Naive thymus-derived CD4-positive, alpha-beta T cell (primary cell): Measurements from ENCODE around the gene CDC14A. TPM values are rescaled to one million over a fixed set of nuclear protein-coding genes. Genes with fewer than 3 reads are reported as not detected.

Experiments used
- ATAC-seq: fragments of 150-1000 bp; cut with Tn5 transposase; 2 replicates; pipeline ENCODE4 v1.10.0; 2021; ENCODE audit warnings: mild to moderate bottlenecking, moderate library complexity
- CTCF ChIA-PET: fragments of 350-600 bp; sonication (Branson Sonifier 250); formaldehyde crosslinking; loops from one replicate; lab custom pipeline; 2021; ENCODE audit warnings: antibody characterized with exemption; lab: Charles Lee
- POLR2A ChIA-PET: fragments of 350-600 bp; sonication (Branson Sonifier 250); formaldehyde crosslinking; loops from one replicate; lab custom pipeline; 2021; ENCODE audit warnings: antibody characterized with exemption, inconsistent platforms; lab: Charles Lee
- DNase-seq, 9 donors: peaks; one replicate each; pipeline versions ENCODE4 v3.0.0 to v3.0.0-alpha.2; 2020 to 2022; ENCODE audit warnings: mixed read lengths in 1 of 9
- H3K27ac ChIP-seq: one replicate; pipeline ENCODE4 v1.7.0; 2013; ENCODE audit warnings: mild to moderate bottlenecking, low read depth, low read length, moderate library complexity
- H3K27me3 ChIP-seq, 2 donors: one replicate each; pipeline ENCODE4 v1.7.0; 2013; ENCODE audit warnings: low read length in 2 of 2, mild to moderate bottlenecking in 2 of 2, moderate library complexity in 2 of 2; ENCODE audit not compliant: control insufficient read depth in 2 of 2, insufficient read depth in 2 of 2
- H3K36me3 ChIP-seq, 3 experiments: 1 replicate in 2 of 3; 2 replicates in 1 of 3; pipeline ENCODE4 v1.7.0; 2013; ENCODE audit warnings: low read length in 3 of 3, mild to moderate bottlenecking in 3 of 3, moderate library complexity in 1 of 3; ENCODE audit not compliant: insufficient read depth in 3 of 3, control insufficient read depth in 2 of 3
- H3K4me1 ChIP-seq, 2 donors: one replicate each; pipeline ENCODE4 v1.7.0; 2013; ENCODE audit warnings: low read length in 2 of 2, mild to moderate bottlenecking in 2 of 2, moderate library complexity in 1 of 2; ENCODE audit not compliant: control insufficient read depth in 2 of 2, insufficient read depth in 2 of 2
- H3K4me3 ChIP-seq: 2 replicates; pipeline ENCODE4 v1.7.0; 2013; ENCODE audit warnings: mild to moderate bottlenecking, low read length
- H3K9me3 ChIP-seq, 3 experiments: 1 replicate in 2 of 3; 2 replicates in 1 of 3; pipeline ENCODE4 v1.7.0; 2013; ENCODE audit warnings: low read length in 3 of 3; ENCODE audit not compliant: control insufficient read depth in 2 of 3
- H3K27ac Mint-ChIP-seq, 9 donors: one replicate each; pipeline ENCODE4 v1.8.0; 2020 to 2022; ENCODE audit warnings: mixed read lengths in 9 of 9, mild to moderate bottlenecking in 8 of 9, moderate library complexity in 5 of 9, inconsistent platforms in 2 of 9
- H3K27me3 Mint-ChIP-seq, 5 donors: one replicate each; pipeline ENCODE4 v1.8.0; 2021 to 2022; ENCODE audit warnings: mixed read lengths in 5 of 5, mild to moderate bottlenecking in 1 of 5
- H3K36me3 Mint-ChIP-seq, 5 donors: one replicate each; pipeline ENCODE4 v1.8.0; 2020 to 2022; ENCODE audit warnings: mixed read lengths in 5 of 5, mild to moderate bottlenecking in 3 of 5, inconsistent platforms in 1 of 5
- H3K4me1 Mint-ChIP-seq, 7 donors: one replicate each; pipeline ENCODE4 v1.8.0; 2020 to 2022; ENCODE audit warnings: mixed read lengths in 7 of 7, mild to moderate bottlenecking in 3 of 7, inconsistent platforms in 1 of 7
- H3K4me3 Mint-ChIP-seq, 10 donors: one replicate each; pipeline ENCODE4 v1.8.0; 2020 to 2022; ENCODE audit warnings: mild to moderate bottlenecking in 10 of 10, mixed read lengths in 10 of 10, moderate library complexity in 6 of 10, inconsistent platforms in 2 of 10
- H3K9me3 Mint-ChIP-seq, 11 donors: one replicate each; pipeline ENCODE4 v1.8.0; 2020 to 2022; ENCODE audit warnings: mixed read lengths in 11 of 11, mild to moderate bottlenecking in 4 of 11, inconsistent platforms in 1 of 11, moderate library complexity in 1 of 11
- intact Hi-C, 2 donors: fragments of 100-400 bp; cut with micrococcal nuclease; formaldehyde crosslinking; loops; one replicate each; pipeline ENCODE4 v1.15.1; 2023
- polyA plus RNA-seq, 2 donors: library from polyadenylated mRNA; unstranded; fragments of 300-500 nt; fragmentation: Illumina TruSeq; gene quantifications; one replicate each; pipeline ENCODE4 v1.2.3, GENCODE V29; 2021
- total RNA-seq, 6 experiments: library from RNA in 5 of 6; stranded (reverse) in 5 of 6; gene quantifications; 1 replicate in 5 of 6; 2 replicates in 1 of 6; pipeline ENCODE4 v1.2.3 and lab custom pipeline; 2021 to 2026

The CDC14A gene
- total and polyA plus RNA-seq, 7 experiments from 2014 or later: 47.1 to 136 (median 79.3) TPM

GRCh38 chr1:100438375-100438774 lies 86.1 kb downstream of the CDC14A start:
- no peak for ATAC-seq
- Histone ChIP-seq H3K4me3 (no peak overlapping the region), H3K27me3 (no peaks in the 10 kb centered on the region), H3K4me1 (peaks cover 59 to 71% of the 10 kb centered on the region in 2 donors), H3K27ac (peak overlapping the region; percentile 71), H3K9me3 (no peaks in the 10 kb centered on the region), H3K36me3 (peaks cover 0 to 5% (median 0%) of the 10 kb centered on the region in 3 experiments)
- Mint-ChIP-seq H3K4me3 (peak overlapping the region in 2 of 10 donors; percentile 52 to 69), H3K27ac (peak overlapping the region in 8 of 9 donors; percentile 89 to 98 (median 93)), H3K9me3 (peaks cover 0 to 13% (median 4%) of the 10 kb centered on the region in 11 donors), H3K27me3 (no peaks in the 10 kb centered on the region), H3K4me1 (peaks cover 43 to 88% (median 78%) of the 10 kb centered on the region in 7 donors), H3K36me3 (peaks cover 13 to 45% (median 38%) of the 10 kb centered on the region in 5 donors)
- DNase-seq: no peak
- intact Hi-C loops: no loop called here
- ChIA-PET POLR2A (interaction anchor here (0.8 to 2.9 kb wide), 4 partner anchors 12 to 38 kb away, joined by 5 to 28 read pairs (median 7); no protein-coding TSS in a partner anchor), CTCF (no interaction called here)

GRCh38 chr1:100438789-100439188 lies 86.5 kb downstream of the CDC14A start:
- Histone ChIP-seq H3K27ac (peak overlapping the region; percentile 71), H3K27me3 (no peaks in the 10 kb centered on the region), H3K4me1 (peaks cover 59 to 71% of the 10 kb centered on the region in 2 donors), H3K36me3 (peaks cover 0 to 5% (median 0%) of the 10 kb centered on the region in 3 experiments), H3K4me3 (no peak overlapping the region), H3K9me3 (no peaks in the 10 kb centered on the region)
- peaks cover 0 to 13% (median 4%) of the 10 kb centered on the region in 11 donors for H3K9me3 Mint-ChIP-seq
- ATAC-seq: no peak
- peak overlapping the region; percentile 89 to 98 (median 93) for H3K27ac Mint-ChIP-seq
- no peaks in the 10 kb centered on the region for H3K27me3 Mint-ChIP-seq
- CTCF ChIA-PET: interaction anchor here (1.8 kb wide), 1 partner anchor 87 kb away, joined by 4 read pairs; the partner anchor contains the start of gene CDC14A
- H3K36me3 Mint-ChIP-seq: peaks cover 13 to 45% (median 42%) of the 10 kb centered on the region in 5 donors
- intact Hi-C loops: no loop called here
- H3K4me1 Mint-ChIP-seq: peaks cover 43 to 88% (median 78%) of the 10 kb centered on the region in 7 donors
- DNase-seq: no peak
- peak overlapping the region in 9 of 10 donors; percentile 21 to 82 (median 51) for H3K4me3 Mint-ChIP-seq
- POLR2A ChIA-PET: interaction anchor here (0.7 to 2.9 kb wide), 10 partner anchors 9 to 85 kb away, joined by 3 to 29 read pairs (median 8); partner anchors contain the start of gene CDC14A

- Histone ChIP-seq H3K36me3 (peaks cover 0 to 5% (median 0%) of the 10 kb centered on the region in 3 experiments), H3K4me1 (peaks cover 65 to 74% of the 10 kb centered on the region in 2 donors), H3K27ac (peak overlapping the region; percentile 71), H3K4me3 (peak overlapping the region; percentile 3), H3K27me3 (no peaks in the 10 kb centered on the region), H3K9me3 (no peaks in the 10 kb centered on the region)
- peak overlapping the region; percentile 89 to 98 (median 93) for H3K27ac Mint-ChIP-seq
- H3K4me3 Mint-ChIP-seq: peak overlapping the region; percentile 22 to 82 (median 57)
- intact Hi-C loops: loop anchor here (1.0 to 5.0 kb wide), 10 partner anchors 12 to 797 kb away; partner anchors contain the start of genes CDC14A (in 1 of the 2), RTCA (in 1 of the 2), S1PR1 (in 1 of the 2) and SASS6 (in 1 of the 2)
- peaks cover 43 to 88% (median 78%) of the 10 kb centered on the region in 7 donors for H3K4me1 Mint-ChIP-seq
- POLR2A ChIA-PET: interaction anchor here (0.8 to 2.9 kb wide), 20 partner anchors 8 to 218 kb away, joined by 3 to 29 read pairs (median 5); partner anchors contain the start of genes CDC14A and RTCA
- DNase-seq: peak; percentile 26 to 87 (median 82)
- ATAC-seq: peak; percentile 94
- CTCF ChIA-PET: interaction anchor here (0.6 to 1.8 kb wide), 5 partner anchors 16 to 700 kb away, joined by 3 to 4 read pairs (median 4); partner anchors contain the start of gene CDC14A
- H3K27me3 Mint-ChIP-seq: no peaks in the 10 kb centered on the region
- peaks cover under 1 to 44% (median 39%) of the 10 kb centered on the region in 5 donors for H3K36me3 Mint-ChIP-seq
- peaks cover 0 to under 1% (median 0%) of the 10 kb centered on the region in 11 donors for H3K9me3 Mint-ChIP-seq
These were observed 87.9 kb downstream of the CDC14A start for GRCh38 chr1:100440075-100440809.

GRCh38 chr1:100441146-100441545 lies 88.8 kb downstream of the CDC14A start:
- H3K27ac ChIP-seq: peak overlapping the region; percentile 71
- peaks cover 0 to 5% (median 0%) of the 10 kb centered on the region in 3 experiments for H3K36me3 ChIP-seq
- H3K4me1 Mint-ChIP-seq: peaks cover 44 to 90% (median 81%) of the 10 kb centered on the region in 7 donors
- no peaks in the 10 kb centered on the region for H3K9me3 ChIP-seq
- peak overlapping the region; percentile 89 to 98 (median 93) for H3K27ac Mint-ChIP-seq
- no peaks in the 10 kb centered on the region for H3K27me3 Mint-ChIP-seq
- H3K4me3 Mint-ChIP-seq: peak overlapping the region in 9 of 10 donors; percentile 41 to 69 (median 56)
- intact Hi-C loops: loop anchor here (1.0 to 5.0 kb wide), 8 partner anchors 11 to 796 kb away; partner anchors contain the start of genes RTCA (in 1 of the 2), S1PR1 (in 1 of the 2), SASS6 (in 1 of the 2) and TRMT13 (in 1 of the 2)
- no peaks in the 10 kb centered on the region for H3K9me3 Mint-ChIP-seq
- no peaks in the 10 kb centered on the region for H3K27me3 ChIP-seq
- POLR2A ChIA-PET: interaction anchor here (0.6 to 4.2 kb wide), 13 partner anchors 10 to 219 kb away, joined by 3 to 29 read pairs (median 5); partner anchors contain the start of gene CDC14A
- peaks cover 73 to 82% of the 10 kb centered on the region in 2 donors for H3K4me1 ChIP-seq
- CTCF ChIA-PET: interaction anchor here (0.7 kb wide), 1 partner anchor 765 kb away, joined by 4 read pairs; no protein-coding TSS in a partner anchor
- peaks cover 0 to 41% (median 36%) of the 10 kb centered on the region in 5 donors for H3K36me3 Mint-ChIP-seq
- H3K4me3 ChIP-seq: peak overlapping the region; percentile 29
- no peak for ATAC-seq
- DNase-seq: peak in 6 of 9 donors; percentile 30 to 49 (median 39)

GRCh38 chr1:100441651-100442050 lies 89.3 kb downstream of the CDC14A start:
- Mint-ChIP-seq H3K4me3 (peak overlapping the region; percentile 25 to 69 (median 56)), H3K4me1 (peaks cover 47 to 93% (median 83%) of the 10 kb centered on the region in 7 donors), H3K27me3 (no peaks in the 10 kb centered on the region), H3K9me3 (no peaks in the 10 kb centered on the region), H3K36me3 (peaks cover 0 to 40% (median 34%) of the 10 kb centered on the region in 5 donors), H3K27ac (peak overlapping the region; percentile 89 to 98 (median 93))
- no peaks in the 10 kb centered on the region for H3K9me3 ChIP-seq
- H3K4me3 ChIP-seq: peak overlapping the region; percentile 29
- peak in 7 of 9 donors; percentile 26 to 73 (median 61) for DNase-seq
- no peaks in the 10 kb centered on the region for H3K27me3 ChIP-seq
- H3K27ac ChIP-seq: peak overlapping the region; percentile 71
- H3K36me3 ChIP-seq: peaks cover 0 to 5% (median 0%) of the 10 kb centered on the region in 3 experiments
- peaks cover 76 to 86% of the 10 kb centered on the region in 2 donors for H3K4me1 ChIP-seq
- peak; percentile 52 for ATAC-seq
- ChIA-PET CTCF (interaction anchor here (0.7 to 1.0 kb wide), 4 partner anchors 13 to 764 kb away, joined by 3 to 5 read pairs (median 4); no protein-coding TSS in a partner anchor), POLR2A (interaction anchor here (0.6 to 4.2 kb wide), 11 partner anchors 11 to 220 kb away, joined by 3 to 29 read pairs (median 4); partner anchors contain the start of gene CDC14A)
- intact Hi-C loops: loop anchor here (1.0 to 5.0 kb wide), 8 partner anchors 11 to 796 kb away; partner anchors contain the start of genes RTCA (in 1 of the 2), S1PR1 (in 1 of the 2), SASS6 (in 1 of the 2) and TRMT13 (in 1 of the 2)
